ENCODE data around the gene ZNF556.

The ZNF556 gene

DNA sequence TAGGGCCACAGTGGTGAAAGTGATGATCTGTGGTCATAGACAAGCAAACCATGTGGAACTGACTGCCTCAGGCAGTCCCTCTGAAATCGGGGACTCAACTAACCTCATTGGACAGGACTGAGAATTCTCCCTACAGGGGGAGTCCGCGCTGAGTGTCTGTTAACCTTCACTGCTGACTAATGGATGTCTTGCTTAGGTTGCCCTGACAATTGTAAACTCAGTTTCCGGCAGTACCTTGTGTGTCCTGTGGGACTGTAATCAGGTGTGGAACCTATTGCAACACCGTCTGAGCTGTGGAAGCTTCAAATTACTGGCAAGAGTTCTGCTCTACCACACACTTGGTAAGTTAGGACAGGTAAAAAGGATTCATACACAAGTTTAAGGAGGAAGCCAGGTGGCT, 55.9 kb downstream of the ZNF556 start:
- TF ChIP-seq, protein P1, sequence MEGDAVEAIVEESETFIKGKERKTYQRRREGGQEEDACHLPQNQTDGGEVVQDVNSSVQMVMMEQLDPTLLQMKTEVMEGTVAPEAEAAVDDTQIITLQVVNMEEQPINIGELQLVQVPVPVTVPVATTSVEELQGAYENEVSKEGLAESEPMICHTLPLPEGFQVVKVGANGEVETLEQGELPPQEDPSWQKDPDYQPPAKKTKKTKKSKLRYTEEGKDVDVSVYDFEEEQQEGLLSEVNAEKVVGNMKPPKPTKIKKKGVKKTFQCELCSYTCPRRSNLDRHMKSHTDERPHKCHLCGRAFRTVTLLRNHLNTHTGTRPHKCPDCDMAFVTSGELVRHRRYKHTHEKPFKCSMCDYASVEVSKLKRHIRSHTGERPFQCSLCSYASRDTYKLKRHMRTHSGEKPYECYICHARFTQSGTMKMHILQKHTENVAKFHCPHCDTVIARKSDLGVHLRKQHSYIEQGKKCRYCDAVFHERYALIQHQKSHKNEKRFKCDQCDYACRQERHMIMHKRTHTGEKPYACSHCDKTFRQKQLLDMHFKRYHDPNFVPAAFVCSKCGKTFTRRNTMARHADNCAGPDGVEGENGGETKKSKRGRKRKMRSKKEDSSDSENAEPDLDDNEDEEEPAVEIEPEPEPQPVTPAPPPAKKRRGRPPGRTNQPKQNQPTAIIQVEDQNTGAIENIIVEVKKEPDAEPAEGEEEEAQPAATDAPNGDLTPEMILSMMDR (IDR thresholded peaks at IDR 0.05), result no peak

DNA sequence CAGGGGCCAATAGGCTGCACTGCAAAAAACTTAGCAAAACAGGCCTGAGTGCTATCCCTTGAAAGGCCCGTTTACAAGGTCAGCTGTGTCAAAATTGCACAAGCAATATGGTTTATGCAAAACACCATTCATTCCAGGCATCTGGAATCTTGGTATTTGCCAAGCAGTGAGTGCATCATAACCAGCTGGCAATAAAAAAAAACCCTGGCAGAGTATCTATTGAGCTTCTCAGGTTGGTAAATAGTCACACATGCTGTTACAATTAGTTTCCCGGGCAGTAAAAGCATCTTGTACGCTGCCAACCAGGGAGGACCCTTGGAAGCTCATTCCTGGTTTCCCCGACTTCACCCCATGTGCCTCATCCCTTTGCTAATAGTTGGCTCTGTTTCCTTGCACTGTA, 56.4 kb downstream of the ZNF556 start:
- TF ChIP-seq, protein P1 (IDR thresholded peaks at IDR 0.05), result no peak

DNA sequence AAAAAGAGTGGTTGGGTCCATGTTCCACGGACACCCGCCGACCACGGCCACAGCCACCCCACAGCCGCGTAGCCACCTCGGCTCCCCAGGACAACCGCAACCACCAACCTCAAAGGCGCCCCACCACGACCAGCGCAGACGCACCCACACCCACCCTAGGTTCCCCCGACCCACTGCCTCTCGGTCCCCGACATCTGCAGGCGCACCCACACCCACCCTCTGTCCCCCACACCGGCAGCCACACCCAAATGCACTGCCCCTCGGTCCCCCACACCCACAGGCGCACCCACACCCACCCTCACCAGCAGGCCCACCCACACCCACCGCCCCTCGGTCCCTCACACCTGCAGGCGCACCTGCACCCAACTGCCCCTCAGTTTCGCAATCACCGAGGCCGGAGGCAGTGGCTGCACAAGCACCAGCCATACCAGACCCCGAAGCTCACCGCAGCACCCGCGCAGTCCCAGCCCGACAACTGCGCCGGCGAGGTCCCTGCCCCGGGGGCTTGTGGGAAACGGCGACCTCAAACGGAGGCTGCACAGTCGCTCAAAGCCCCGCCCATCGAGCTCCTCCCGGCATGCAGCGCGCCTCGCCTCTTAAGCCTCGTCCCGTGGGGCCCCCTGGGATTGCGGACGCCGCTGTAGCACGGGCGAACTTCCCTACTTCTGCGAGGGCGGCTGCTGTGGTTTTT, 59.4 kb downstream of the ZNF556 start:
- TF ChIP-seq, protein P1 (IDR thresholded peaks at IDR 0.05), result no peak

DNA sequence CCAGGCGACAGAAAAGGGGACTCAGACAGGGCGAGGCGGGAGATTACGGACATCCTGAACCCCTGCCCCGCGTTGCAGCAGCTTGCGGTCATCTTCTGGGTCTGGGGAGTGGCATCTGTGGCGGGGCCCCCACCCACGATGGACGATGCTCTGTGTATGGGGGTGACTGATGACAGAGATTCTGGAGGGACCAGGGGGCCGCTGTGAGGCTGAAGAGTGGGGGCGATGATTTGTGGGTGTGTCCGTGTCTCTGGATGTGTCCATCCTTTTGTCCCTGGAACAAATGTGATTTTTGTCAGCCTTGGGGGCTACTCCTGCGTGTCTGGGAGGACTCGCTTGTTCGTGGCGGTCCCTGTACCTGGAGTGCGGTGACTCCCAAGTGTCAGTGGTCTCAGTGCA, 59.9 kb downstream of the ZNF556 start:
- TF ChIP-seq, protein P1 (IDR thresholded peaks at IDR 0.05), result no peak

Data from LNCAP (cell line).